Smooth muscle cell (in vitro differentiated cells): ENCODE results near the gene SMPDL3A. TPM values are rescaled to one million over a fixed set of nuclear protein-coding genes. Genes with fewer than 3 reads are reported as not detected.

ENCODE experiments used
- DNase-seq: peaks from one replicate; lab custom pipeline; 2025; ENCODE audit not compliant: unreplicated experiment; lab: John Stamatoyannopoulos, UW
- H2AFZ ChIP-seq: fragments of 200-600 bp; sonication (generic); 2 replicates; pipeline ENCODE4 v1.6.0; 2016; ENCODE audit warnings: antibody characterized with exemption, low read depth, mild to moderate bottlenecking
- H3F3A ChIP-seq: fragments of 200-600 bp; sonication (generic); 2 replicates; pipeline ENCODE4 v1.6.0; 2017; ENCODE audit warnings: antibody characterized with exemption, low read depth
- H3K27ac ChIP-seq: fragments of 200-600 bp; sonication (generic); 2 replicates; pipeline ENCODE4 v1.5.1; 2016; ENCODE audit warnings: low read depth, mild to moderate bottlenecking
- H3K27me3 ChIP-seq: fragments of 200-600 bp; sonication (generic); 2 replicates; pipeline ENCODE4 v1.6.1; 2016; ENCODE audit warnings: low read depth, mild to moderate bottlenecking
- H3K36me3 ChIP-seq: fragments of 200-600 bp; sonication (generic); 2 replicates; pipeline ENCODE4 v1.5.1; 2016; ENCODE audit warnings: low read depth
- H3K4me1 ChIP-seq: fragments of 200-600 bp; sonication (generic); 2 replicates; pipeline ENCODE4 v1.5.1; 2016; ENCODE audit warnings: low read depth
- H3K4me2 ChIP-seq: fragments of 200-600 bp; sonication (generic); 2 replicates; pipeline ENCODE4 v1.6.0; 2016; ENCODE audit warnings: mild to moderate bottlenecking
- H3K4me3 ChIP-seq: fragments of 200-600 bp; sonication (generic); 2 replicates; pipeline ENCODE4 v1.5.1; 2016; ENCODE audit warnings: mild to moderate bottlenecking
- H3K79me2 ChIP-seq: fragments of 200-600 bp; sonication (generic); 2 replicates; pipeline ENCODE4 v1.6.0; 2016; ENCODE audit warnings: low read depth, mild to moderate bottlenecking
- H3K9ac ChIP-seq: fragments of 200-600 bp; sonication (generic); 2 replicates; pipeline ENCODE4 v1.6.0; 2016; ENCODE audit warnings: low read depth
- H3K9me3 ChIP-seq: fragments of 200-600 bp; sonication (generic); replicated peaks from 2 replicates; pipeline ENCODE4 v1.5.1; 2016; ENCODE audit warnings: low read depth
- H4K20me1 ChIP-seq: fragments of 200-600 bp; sonication (generic); 2 replicates; pipeline ENCODE4 v1.6.0; 2016; ENCODE audit warnings: low read depth
- WGBS: methylation state at CpG from one replicate; pipeline ENCODE4 v1.1.7; 2016; ENCODE audit warnings: low lambda C conversion rate; 5-methylcytosine and 5-hydroxymethylcytosine counted together
- polyA plus RNA-seq: library from polyadenylated mRNA; unstranded; fragments of >200 nt; fragmentation: Nextera tagmentation; extraction: Ambion mirVana; gene quantifications from 2 replicates; pipeline ENCODE4 v1.2.1, GENCODE V29; 2016
- total RNA-seq: library from RNA; depleted of rRNA; stranded (reverse); fragments of >200 nt; gene quantifications from 2 replicates; pipeline ENCODE4 v1.2.3, GENCODE V29; 2014
- TF ChIP-seq, protein P1 (sequence below): fragments of 200-600 bp; sonication (generic); IDR thresholded peaks from 2 replicates; pipeline ENCODE4 v1.5.1; 2017; ENCODE audit warnings: borderline replicate concordance, mild to moderate bottlenecking, antibody characterized with exemption; ENCODE audit not compliant: insufficient read depth, poor library complexity, severe bottlenecking

The SMPDL3A gene
- total and polyA plus RNA-seq, 2 experiments from 2014 or later, result 2.3 to 14.5 TPM

DNA sequence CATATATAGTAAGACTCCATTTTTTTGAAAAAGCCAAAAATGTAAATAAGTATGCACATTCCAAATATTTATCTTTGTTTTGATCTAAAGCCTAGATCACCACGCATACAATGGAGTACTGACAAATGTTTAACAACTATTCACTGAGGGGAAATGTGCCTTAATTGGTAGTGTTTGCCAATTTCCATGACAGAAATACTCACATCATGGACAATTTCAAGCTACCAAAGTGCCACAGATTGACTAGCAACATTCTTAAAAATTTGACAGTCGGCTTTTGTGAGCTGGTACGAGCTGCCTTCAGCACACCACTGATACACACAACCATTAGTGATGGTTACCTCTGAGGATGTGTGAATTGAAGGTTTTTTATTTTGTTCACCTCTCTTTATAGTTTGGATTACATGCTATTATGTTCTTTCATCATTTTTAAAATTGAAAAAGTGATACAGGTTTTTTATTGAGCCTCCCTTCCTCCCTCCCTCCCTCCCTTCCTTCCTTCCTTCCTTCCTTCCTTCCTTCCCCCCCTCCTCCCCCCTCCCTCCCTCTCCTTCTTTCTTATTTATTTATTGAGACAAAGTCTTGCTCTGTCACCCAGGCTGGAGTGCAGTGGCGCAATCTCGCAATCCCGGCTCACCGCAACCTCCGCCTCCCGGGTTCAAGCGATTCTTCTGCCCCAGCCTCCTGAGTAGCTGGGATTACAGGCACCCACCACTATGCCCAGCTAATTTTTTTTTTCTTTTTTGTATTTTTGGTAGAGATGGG lies 19.2 kb downstream of the SMPDL3A start:
- H3K4me3 ChIP-seq, result no peak overlapping the region
- TF ChIP-seq, protein P1, sequence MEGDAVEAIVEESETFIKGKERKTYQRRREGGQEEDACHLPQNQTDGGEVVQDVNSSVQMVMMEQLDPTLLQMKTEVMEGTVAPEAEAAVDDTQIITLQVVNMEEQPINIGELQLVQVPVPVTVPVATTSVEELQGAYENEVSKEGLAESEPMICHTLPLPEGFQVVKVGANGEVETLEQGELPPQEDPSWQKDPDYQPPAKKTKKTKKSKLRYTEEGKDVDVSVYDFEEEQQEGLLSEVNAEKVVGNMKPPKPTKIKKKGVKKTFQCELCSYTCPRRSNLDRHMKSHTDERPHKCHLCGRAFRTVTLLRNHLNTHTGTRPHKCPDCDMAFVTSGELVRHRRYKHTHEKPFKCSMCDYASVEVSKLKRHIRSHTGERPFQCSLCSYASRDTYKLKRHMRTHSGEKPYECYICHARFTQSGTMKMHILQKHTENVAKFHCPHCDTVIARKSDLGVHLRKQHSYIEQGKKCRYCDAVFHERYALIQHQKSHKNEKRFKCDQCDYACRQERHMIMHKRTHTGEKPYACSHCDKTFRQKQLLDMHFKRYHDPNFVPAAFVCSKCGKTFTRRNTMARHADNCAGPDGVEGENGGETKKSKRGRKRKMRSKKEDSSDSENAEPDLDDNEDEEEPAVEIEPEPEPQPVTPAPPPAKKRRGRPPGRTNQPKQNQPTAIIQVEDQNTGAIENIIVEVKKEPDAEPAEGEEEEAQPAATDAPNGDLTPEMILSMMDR, result no peak
- H4K20me1 ChIP-seq, result no peaks in the 10 kb centered on the region
- H3K9me3 ChIP-seq, result no peaks in the 10 kb centered on the region
- H3K36me3 ChIP-seq, result no peaks in the 10 kb centered on the region
- H2AFZ ChIP-seq, result no peak overlapping the region
- no peak overlapping the region for H3K4me2 ChIP-seq
- H3K4me1 ChIP-seq, result no peaks in the 10 kb centered on the region
- 85% methylated on average over 3 of the region's 10 CpGs for WGBS
- H3K9ac ChIP-seq, result no peak overlapping the region
- no peak overlapping the region for H3K27ac ChIP-seq
- no peaks in the 10 kb centered on the region for H3F3A ChIP-seq
- DNase-seq, result no peak
- H3K79me2 ChIP-seq, result no peaks in the 10 kb centered on the region
- H3K27me3 ChIP-seq, result no peaks in the 10 kb centered on the region

DNA sequence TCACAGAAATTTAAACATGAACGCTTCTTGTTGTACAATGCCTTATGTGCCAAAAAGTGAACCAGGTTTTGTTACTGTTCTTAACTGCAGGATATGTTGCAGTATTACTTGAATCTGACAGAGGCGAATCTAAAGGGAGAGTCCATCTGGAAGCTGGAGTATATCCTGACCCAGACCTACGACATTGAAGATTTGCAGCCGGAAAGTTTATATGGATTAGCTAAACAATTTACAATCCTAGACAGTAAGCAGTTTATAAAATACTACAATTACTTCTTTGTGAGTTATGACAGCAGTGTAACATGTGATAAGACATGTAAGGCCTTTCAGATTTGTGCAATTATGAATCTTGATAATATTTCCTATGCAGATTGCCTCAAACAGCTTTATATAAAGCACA lies 19.9 kb downstream of the SMPDL3A start:
- H3K36me3 ChIP-seq, result no peaks in the 10 kb centered on the region
- no peaks in the 10 kb centered on the region for H3F3A ChIP-seq
- no peaks in the 10 kb centered on the region for H3K27me3 ChIP-seq
- no peaks in the 10 kb centered on the region for H3K4me1 ChIP-seq
- H3K4me2 ChIP-seq, result no peak overlapping the region
- TF ChIP-seq, protein P1, result no peak
- no peak overlapping the region for H2AFZ ChIP-seq
- no peak overlapping the region for H3K27ac ChIP-seq
- no peaks in the 10 kb centered on the region for H3K9me3 ChIP-seq
- no peaks in the 10 kb centered on the region for H4K20me1 ChIP-seq
- WGBS, result 66% methylated on average over 4 of the region's 4 CpGs
- no peak overlapping the region for H3K9ac ChIP-seq
- DNase-seq, result no peak
- H3K4me3 ChIP-seq, result no peak overlapping the region
- H3K79me2 ChIP-seq, result no peaks in the 10 kb centered on the region

DNA sequence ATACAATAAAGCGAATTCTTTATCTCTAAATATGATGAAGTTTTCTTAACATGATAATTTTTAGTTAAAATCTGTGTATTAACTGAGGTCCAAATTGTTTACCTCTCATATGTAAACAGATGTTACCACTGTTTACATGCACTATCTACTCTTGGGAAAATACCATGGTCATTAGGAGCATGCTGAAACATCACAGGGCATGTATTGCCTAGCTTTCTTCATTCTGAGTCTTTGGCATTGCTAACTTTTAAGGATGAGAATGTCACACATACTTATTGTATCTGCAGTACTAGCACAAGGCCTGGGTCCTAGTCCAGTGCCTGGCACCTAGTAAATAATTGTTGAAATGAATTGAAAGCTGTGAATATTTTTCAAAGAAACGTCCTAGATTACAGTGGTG lies 20.6 kb downstream of the SMPDL3A start:
- Histone ChIP-seq H3K36me3 (no peaks in the 10 kb centered on the region), H3K4me3 (no peak overlapping the region), H3K4me2 (no peak overlapping the region), H4K20me1 (no peaks in the 10 kb centered on the region), H2AFZ (no peak overlapping the region), H3K9me3 (no peaks in the 10 kb centered on the region), H3K79me2 (no peaks in the 10 kb centered on the region), H3K9ac (no peak overlapping the region), H3F3A (no peaks in the 10 kb centered on the region), H3K27ac (no peak overlapping the region), H3K4me1 (no peaks in the 10 kb centered on the region), H3K27me3 (no peaks in the 10 kb centered on the region)
- TF ChIP-seq, protein P1, result no peak
- no peak for DNase-seq
- WGBS, result 83% methylated on average over 2 of the region's 2 CpGs

DNA sequence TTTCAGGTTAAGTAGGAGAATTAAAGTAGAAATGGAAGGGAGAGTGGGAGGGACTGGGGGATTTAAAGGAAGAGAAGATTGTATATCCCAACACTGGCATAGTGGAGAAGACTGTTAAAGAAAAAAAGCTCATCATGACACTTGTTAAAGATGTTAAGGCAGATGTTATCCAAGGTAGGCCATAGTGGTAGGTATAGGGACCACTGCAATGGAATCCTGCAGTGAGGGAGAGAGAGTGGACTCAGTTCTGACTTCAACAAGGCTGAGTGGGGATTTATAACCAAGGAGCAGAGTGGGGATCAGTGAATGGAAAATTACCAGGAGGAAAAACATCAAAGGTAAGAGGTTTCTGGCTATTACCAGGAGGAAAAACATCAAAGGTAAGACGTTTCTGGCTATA lies 21.1 kb downstream of the SMPDL3A start:
- Histone ChIP-seq H3K4me3 (no peak overlapping the region), H3F3A (no peaks in the 10 kb centered on the region), H3K36me3 (no peaks in the 10 kb centered on the region), H2AFZ (no peak overlapping the region), H4K20me1 (no peaks in the 10 kb centered on the region), H3K4me2 (no peak overlapping the region), H3K79me2 (no peaks in the 10 kb centered on the region), H3K4me1 (no peaks in the 10 kb centered on the region), H3K27me3 (no peaks in the 10 kb centered on the region), H3K9ac (no peak overlapping the region), H3K9me3 (no peaks in the 10 kb centered on the region), H3K27ac (no peak overlapping the region)
- DNase-seq, result no peak
- WGBS, result 88% methylated on average over 1 of the region's 1 CpG
- TF ChIP-seq, protein P1, result no peak
